ENCODE data around the gene NT5M. TPM values are rescaled to one million over a fixed set of nuclear protein-coding genes. Genes with fewer than 3 reads are reported as not detected.

Gene NT5M
- total RNA-seq, 1 donor from 2014 or later, result 2.1 TPM

DNA sequence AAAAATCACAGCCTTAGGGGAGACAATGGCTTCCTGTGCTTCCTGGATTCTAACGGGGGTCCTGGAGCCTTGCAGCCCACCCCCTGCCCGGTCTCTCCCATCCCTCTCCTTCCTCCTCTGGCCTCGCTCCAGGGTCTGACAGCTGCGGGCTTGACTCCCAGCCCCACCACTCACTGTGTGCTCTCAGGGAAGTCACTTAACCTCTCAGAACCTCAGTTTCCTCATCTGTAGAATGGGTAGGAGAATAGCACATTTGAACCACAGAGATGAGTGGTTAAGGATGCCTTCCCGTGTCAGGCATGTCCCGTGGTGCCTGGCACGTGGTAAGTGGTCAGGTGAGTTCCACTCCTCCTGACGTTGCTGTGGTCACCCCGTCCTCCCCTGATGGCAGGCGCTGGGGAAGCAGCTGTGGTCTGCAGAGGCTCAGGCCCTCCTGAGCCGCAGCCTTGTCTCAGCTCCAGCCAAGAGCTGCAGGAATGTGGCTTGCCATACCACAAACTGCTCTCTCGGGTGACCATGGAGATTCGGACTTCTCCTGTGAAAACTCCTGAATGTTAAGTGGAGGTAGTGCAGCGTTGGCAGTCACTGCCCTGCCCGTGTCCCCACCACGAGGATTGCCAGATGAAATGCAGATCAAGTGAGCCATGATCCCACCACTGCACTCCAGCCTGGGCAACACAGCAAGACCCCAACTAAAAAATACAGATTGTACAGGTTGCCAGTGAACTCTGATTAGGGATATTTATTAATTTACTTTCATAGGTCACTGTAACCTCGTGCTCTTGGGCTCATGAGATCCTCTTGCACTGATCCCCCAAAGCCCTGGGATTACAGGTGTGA lies 85.7 kb downstream of the NT5M start:
- no peak for DNase-seq (ENCODE audit: low spot score)

DNA sequence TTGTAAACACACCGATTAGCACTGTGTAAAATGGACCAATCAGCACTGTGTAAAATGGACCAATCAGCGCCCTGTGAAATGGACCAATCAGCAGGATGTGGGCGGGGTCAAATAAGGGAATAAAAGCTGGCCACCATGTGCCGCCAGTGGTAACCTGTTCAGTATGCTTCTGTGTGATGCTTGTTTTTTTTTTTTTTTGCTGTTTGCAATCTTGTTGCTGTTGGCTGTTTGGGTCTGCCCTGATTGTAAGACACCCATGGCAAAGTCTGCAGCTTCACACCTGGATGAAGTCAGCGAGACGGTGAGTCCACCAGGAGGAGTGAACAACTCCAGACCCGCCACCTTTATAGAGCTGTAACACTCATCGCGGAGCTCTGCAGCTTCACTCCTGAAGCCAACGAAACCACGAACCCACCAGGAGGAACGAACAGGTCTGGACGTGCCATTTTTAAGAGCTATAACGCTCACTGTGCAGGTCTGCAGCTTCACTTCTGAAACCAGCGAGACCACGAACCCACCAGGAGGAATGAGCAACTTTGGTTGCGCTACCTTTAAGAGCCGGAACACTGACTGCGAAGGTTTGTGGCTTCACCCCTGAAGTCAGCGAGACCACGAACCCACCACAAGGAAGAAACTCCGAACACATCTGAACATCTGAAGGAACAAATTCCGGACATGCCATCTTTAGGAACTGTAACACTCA lies 88.6 kb downstream of the NT5M start:
- DNase-seq (ENCODE audit: low spot score), result no peak

DNA sequence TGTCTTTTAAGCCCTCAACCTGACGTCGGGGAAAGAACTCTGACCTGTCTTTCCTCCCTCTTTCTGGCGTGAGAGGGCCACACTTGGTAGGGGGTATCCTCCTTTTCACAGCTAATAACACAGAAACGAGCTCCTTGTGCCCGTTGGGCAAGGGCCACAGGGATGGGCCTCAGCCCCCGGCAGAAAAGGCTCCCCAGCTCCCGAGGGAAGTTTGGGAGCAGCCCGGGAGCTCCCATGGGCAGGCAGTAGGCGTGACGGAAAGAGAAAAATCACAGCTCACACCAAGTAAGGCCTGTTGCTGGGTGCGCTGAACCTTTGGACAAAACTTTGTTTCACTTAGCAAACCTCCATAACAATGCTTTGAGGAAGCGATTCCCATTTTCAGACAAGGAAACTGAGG lies 90.8 kb downstream of the NT5M start:
- no peak for DNase-seq (ENCODE audit: low spot score)

DNA sequence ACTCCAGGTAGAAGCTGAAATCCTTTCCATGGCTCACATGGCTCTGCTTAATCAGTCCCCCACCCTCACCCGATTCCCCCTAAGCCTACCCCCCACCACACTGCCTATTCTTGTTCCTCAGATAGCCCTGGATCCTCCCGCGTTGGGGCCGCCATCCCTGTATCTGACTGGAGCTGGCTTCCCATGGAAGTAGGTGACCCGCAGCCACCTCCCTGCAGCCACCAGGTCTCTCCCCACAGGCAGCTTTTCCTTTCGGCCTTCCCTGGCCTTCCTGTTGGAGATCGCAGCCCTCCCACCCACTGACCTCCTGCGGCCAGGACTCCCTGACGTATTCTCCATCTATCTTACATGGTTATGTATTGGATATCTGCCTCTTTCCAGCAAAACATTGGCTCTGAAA lies 91.3 kb downstream of the NT5M start:
- no peak for DNase-seq (ENCODE audit: low spot score)

DNA sequence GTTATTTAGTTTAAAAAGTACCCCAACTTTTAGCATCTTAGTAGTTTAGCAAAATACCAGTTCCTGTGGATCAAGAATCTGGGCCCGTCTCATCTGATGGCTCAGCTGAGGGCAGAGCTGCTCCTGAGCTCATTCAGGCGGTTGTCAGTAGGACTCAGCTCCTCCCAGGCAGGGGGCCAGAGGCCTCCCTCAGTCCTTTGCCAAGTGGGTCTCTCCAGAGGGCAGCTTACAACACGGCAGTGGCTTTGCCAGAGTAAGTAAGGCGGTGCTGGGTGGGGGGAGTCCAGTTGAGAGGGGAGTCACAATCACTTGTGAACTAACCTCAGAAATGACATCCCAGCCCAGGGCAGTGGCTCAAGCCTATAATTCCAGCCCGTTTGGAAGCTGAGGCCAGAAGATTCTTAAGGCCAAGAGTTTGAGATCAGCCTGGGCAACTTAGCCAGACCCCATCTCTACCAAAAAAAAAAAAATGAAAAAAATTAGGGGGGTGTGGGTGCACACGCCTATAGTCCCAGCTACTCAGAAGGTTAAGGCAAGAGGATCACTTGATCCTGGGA lies 92.2 kb downstream of the NT5M start:
- DNase-seq (ENCODE audit: low spot score), result no peak

DNA sequence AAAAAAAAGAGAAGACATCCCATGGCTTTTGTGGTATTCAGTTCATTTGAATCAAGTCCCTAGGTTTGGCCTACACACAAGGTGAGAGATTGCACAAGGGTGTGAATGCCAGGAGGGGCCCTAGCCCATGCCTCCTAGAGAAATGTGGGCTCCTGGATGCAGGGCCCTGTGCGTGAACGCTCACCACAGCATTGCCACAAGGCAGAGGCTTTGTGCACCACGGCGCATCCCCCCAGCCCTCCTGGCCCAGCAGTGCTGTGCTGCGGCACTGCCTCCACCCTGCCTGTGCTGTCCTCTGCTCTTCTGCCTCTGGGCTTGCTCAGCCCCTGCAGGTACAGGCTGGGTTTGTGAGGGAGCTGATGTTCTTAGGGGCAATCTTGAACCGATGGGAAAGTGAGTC lies 92.7 kb downstream of the NT5M start:
- no peak for DNase-seq (ENCODE audit: low spot score)

Other genes starting within 250 kb of the NT5M start
- gene PLD6, start 97.0 kb upstream of the NT5M start, total RNA-seq, result 12.4 TPM
- gene FLCN, start 66.2 kb upstream of the NT5M start, total RNA-seq, result 40.0 TPM
- 47.5 TPM for gene COPS3, start 22.1 kb upstream of the NT5M start, total RNA-seq
- gene MED9, start 173.6 kb downstream of the NT5M start, total RNA-seq, result 11.4 TPM
- gene RASD1, start 193.0 kb downstream of the NT5M start, total RNA-seq, result 254 TPM